ENCODE data around the gene MRGPRG.

The MRGPRG gene

GRCh38 chr11:3234846-3235245 is 16.2 kb upstream of the MRGPRG start:
- Histone ChIP-seq H2AFZ (ENCODE audit: low read depth, low read length, severe bottlenecking) (no peak overlapping the region), H3K9me2 (replicated peaks; ENCODE audit: insufficient read depth, low read length) (no peaks in the 10 kb centered on the region), H3K4me3 (ENCODE audit: insufficient read depth, low read length, poor library complexity, severe bottlenecking) (no peak overlapping the region), H3K79me2 (ENCODE audit: insufficient read depth, low read length) (no peaks in the 10 kb centered on the region), H4K20me1 (ENCODE audit: low read depth, low read length) (no peaks in the 10 kb centered on the region), H3K27ac (ENCODE audit: low read depth, low read length) (no peak overlapping the region), H3K9ac (ENCODE audit: low read length) (no peak overlapping the region), H3K9me3 (ENCODE audit: insufficient read depth, low read length) (no peaks in the 10 kb centered on the region), H3K36me3 (ENCODE audit: low read length) (no peaks in the 10 kb centered on the region), H3F3A (ENCODE audit: insufficient read depth) (no peaks in the 10 kb centered on the region), H3K4me2 (ENCODE audit: low read depth, low read length, poor library complexity, severe bottlenecking) (no peak overlapping the region), H3K27me3 (ENCODE audit: low read length) (no peaks in the 10 kb centered on the region)
- TF ChIP-seq EZH2phosphoT487 (conservative IDR thresholded peaks at IDR 0.05; ENCODE audit: low read length), result no peak
- TF ChIP-seq CTCF (IDR thresholded peaks at IDR 0.05; ENCODE audit: insufficient read depth, low read length, poor library complexity, severe bottlenecking), result no peak

GRCh38 chr11:3232956-3233355 is 14.3 kb upstream of the MRGPRG start:
- no peaks in the 10 kb centered on the region for H3F3A ChIP-seq (ENCODE audit: insufficient read depth)
- H3K9me2 ChIP-seq (replicated peaks; ENCODE audit: insufficient read depth, low read length), result no peaks in the 10 kb centered on the region
- no peaks in the 10 kb centered on the region for H3K79me2 ChIP-seq (ENCODE audit: insufficient read depth, low read length)
- no peak overlapping the region for H3K4me2 ChIP-seq (ENCODE audit: low read depth, low read length, poor library complexity, severe bottlenecking)
- H3K36me3 ChIP-seq (ENCODE audit: low read length), result no peaks in the 10 kb centered on the region
- H3K4me3 ChIP-seq (ENCODE audit: insufficient read depth, low read length, poor library complexity, severe bottlenecking), result no peak overlapping the region
- H2AFZ ChIP-seq (ENCODE audit: low read depth, low read length, severe bottlenecking), result no peak overlapping the region
- H3K9ac ChIP-seq (ENCODE audit: low read length), result no peak overlapping the region
- H4K20me1 ChIP-seq (ENCODE audit: low read depth, low read length), result no peaks in the 10 kb centered on the region
- TF ChIP-seq EZH2phosphoT487 (conservative IDR thresholded peaks at IDR 0.05; ENCODE audit: low read length), result no peak
- TF ChIP-seq CTCF (IDR thresholded peaks at IDR 0.05; ENCODE audit: insufficient read depth, low read length, poor library complexity, severe bottlenecking), result no peak
- no peak overlapping the region for H3K27ac ChIP-seq (ENCODE audit: low read depth, low read length)
- no peaks in the 10 kb centered on the region for H3K9me3 ChIP-seq (ENCODE audit: insufficient read depth, low read length)
- no peaks in the 10 kb centered on the region for H3K27me3 ChIP-seq (ENCODE audit: low read length)

- Histone ChIP-seq H3F3A (ENCODE audit: insufficient read depth) (no peaks in the 10 kb centered on the region), H3K9me2 (replicated peaks; ENCODE audit: insufficient read depth, low read length) (no peaks in the 10 kb centered on the region), H3K79me2 (ENCODE audit: insufficient read depth, low read length) (no peaks in the 10 kb centered on the region), H3K27me3 (ENCODE audit: low read length) (no peaks in the 10 kb centered on the region), H3K4me2 (ENCODE audit: low read depth, low read length, poor library complexity, severe bottlenecking) (no peak within 1 kb of the TSS), H3K9me3 (ENCODE audit: insufficient read depth, low read length) (no peaks in the 10 kb centered on the region), H3K36me3 (ENCODE audit: low read length) (no peaks in the 10 kb centered on the region), H3K27ac (ENCODE audit: low read depth, low read length) (no peak within 1 kb of the TSS), H4K20me1 (ENCODE audit: low read depth, low read length) (no peaks in the 10 kb centered on the region), H3K9ac (ENCODE audit: low read length) (no peak within 1 kb of the TSS), H2AFZ (ENCODE audit: low read depth, low read length, severe bottlenecking) (no peak within 1 kb of the TSS), H3K4me3 (ENCODE audit: insufficient read depth, low read length, poor library complexity, severe bottlenecking) (no peak within 1 kb of the TSS)
- TF ChIP-seq EZH2phosphoT487 (conservative IDR thresholded peaks at IDR 0.05; ENCODE audit: low read length) (no peak), CTCF (IDR thresholded peaks at IDR 0.05; ENCODE audit: insufficient read depth, low read length, poor library complexity, severe bottlenecking) (no peak)
Measured at GRCh38 chr11:3231851-3232744, 13.5 kb upstream of the MRGPRG start, which contains the start of gene MRGPRE. Gene MRGPRE, minus strand, starts transcription at chr11:3232417. Its CDS starts 3,618 bp downstream, at chr11:3228799.

All from SU-DHL-6 (cell line).